Stimulated activated CD8-positive, alpha-beta memory T cell treated with anti-CD3 and anti-CD28 coated beads, Interleukin-4, amount 100 ng/mL, for 4 hours (primary cell): ENCODE data around the gene LUC7L3.

Source experiments
- DNase-seq, 2 donors: peaks; one replicate each; pipeline ENCODE4 v3.0.0-alpha.2; 2020; ENCODE audit warnings: low read depth in 2 of 2, low spot score in 1 of 2

The LUC7L3 gene

GRCh38 chr17:50685691-50686493 is 33.5 kb upstream of the LUC7L3 start:
- DNase-seq, result no peak

- no peak for DNase-seq
Observed at GRCh38 chr17:50686494-50687199, 32.8 kb upstream of the LUC7L3 start.

- no peak for DNase-seq
Observed at GRCh38 chr17:50687200-50688066, 32.0 kb upstream of the LUC7L3 start.

- DNase-seq, result no peak
Observed at GRCh38 chr17:50688245-50688644, 31.2 kb upstream of the LUC7L3 start.

- no peak for DNase-seq
Observed at GRCh38 chr17:50689251-50689650, 30.2 kb upstream of the LUC7L3 start.

- no peak for DNase-seq
Observed at GRCh38 chr17:50689956-50690886, 29.2 kb upstream of the LUC7L3 start.

- no peak for DNase-seq
Observed at GRCh38 chr17:50690887-50691549, 28.4 kb upstream of the LUC7L3 start.

- no peak for DNase-seq
Observed at GRCh38 chr17:50691550-50692447, 27.6 kb upstream of the LUC7L3 start.

- no peak for DNase-seq
Observed at GRCh38 chr17:50692448-50693035, 26.9 kb upstream of the LUC7L3 start.

GRCh38 chr17:50693036-50693682 is 26.2 kb upstream of the LUC7L3 start:
- DNase-seq, result no peak

GRCh38 chr17:50696365-50696879 is 23.0 kb upstream of the LUC7L3 start:
- DNase-seq, result no peak

GRCh38 chr17:50697062-50697461 is 22.3 kb upstream of the LUC7L3 start:
- DNase-seq, result no peak

GRCh38 chr17:50697663-50698272 is 21.6 kb upstream of the LUC7L3 start:
- no peak for DNase-seq

- DNase-seq, result no peak
Observed at GRCh38 chr17:50699410-50699809, 20.0 kb upstream of the LUC7L3 start.

GRCh38 chr17:50703162-50703561 is 16.2 kb upstream of the LUC7L3 start:
- no peak for DNase-seq

- peak; percentile 81 to 84 for DNase-seq
Observed at GRCh38 chr17:50707289-50708049, 11.9 kb upstream of the LUC7L3 start, which contains the start of gene ANKRD40. TSS of gene ANKRD40 (minus strand) at chr17:50707914. CDS start at chr17:50707654, 260 bp downstream.
